Testis (tissue), 3 donors: ENCODE data around the gene ZNF394. TPM values are rescaled to one million over a fixed set of nuclear protein-coding genes. Genes with fewer than 3 reads are reported as not detected.
A peak's percentile ranks its signal among the peaks of the same experiment; 100 is the strongest.
"Not testable (repeated sequence)": the region's sequence is repeated elsewhere in the genome, so short reads cannot be mapped to it uniquely, and the experiment has no call there.

ENCODE experiments used
- DNase-seq: peaks from one replicate; pipeline ENCODE4 v3.0.0-alpha.2; 2019
- H3K27ac ChIP-seq, 2 donors: fragments of 200-600 bp; sonication (generic); one replicate each; pipeline ENCODE4 v1.5.1; 2019
- H3K27me3 ChIP-seq: fragments of 200-600 bp; sonication (generic); one replicate; pipeline ENCODE4 v1.5.1; 2019
- H3K36me3 ChIP-seq: fragments of 200-600 bp; sonication (generic); one replicate; pipeline ENCODE4 v1.5.1; 2017; ENCODE audit warnings: low read depth; ENCODE audit errors: missing control alignments
- H3K4me1 ChIP-seq: fragments of 200-600 bp; sonication (generic); one replicate; pipeline ENCODE4 v1.5.1; 2019
- H3K4me3 ChIP-seq, 2 donors: fragments of 200-600 bp; sonication (generic); one replicate each; pipeline ENCODE4 v1.5.1; 2017 to 2019
- H3K9me3 ChIP-seq: fragments of 200-600 bp; sonication (generic); one replicate; pipeline ENCODE4 v1.5.1; 2017
- CTCF ChIP-seq, 3 experiments: fragments of 450-650 bp in 2 of 3; fragments of 200-600 bp in 1 of 3; sonication (generic) in 1 of 3; IDR thresholded peaks; one replicate each; pipeline ENCODE4 v1.5.1; 2016 to 2019; ENCODE audit warnings: antibody characterized with exemption in 3 of 3, mild to moderate bottlenecking in 2 of 3, moderate library complexity in 1 of 3
- POLR2A ChIP-seq: fragments of 450-650 bp; IDR thresholded peaks from one replicate; pipeline ENCODE4 v1.6.1; 2017; ENCODE audit warnings: antibody characterized with exemption, mild to moderate bottlenecking, moderate library complexity
- WGBS, 2 donors: methylation state at CpG; one replicate each; pipeline ENCODE4 v1.1.5; 2018; 5-methylcytosine and 5-hydroxymethylcytosine counted together
- intact Hi-C: fragments of 100-400 bp; cut with DNase I; formaldehyde crosslinking; loops from one replicate; pipeline ENCODE4 v1.15.1; 2023; ENCODE audit warnings: low total_unique reads
- polyA plus RNA-seq: library from polyadenylated mRNA; stranded (reverse); fragments of 350-450 nt; fragmentation: Illumina TruSeq; extraction: RNeasy Lipid Tissue Mini Kit (QIAGEN cat#74804); gene quantifications from one replicate; pipeline ENCODE4 v1.2.3, GENCODE V29; 2014; ENCODE audit warnings: low read depth, low replicate concordance; ENCODE audit not compliant: insufficient read depth
- total RNA-seq, 2 donors: library from RNA; depleted of rRNA; stranded (reverse); fragments of >200 nt; gene quantifications; one replicate each; pipeline ENCODE4 v1.2.3, GENCODE V29; 2016

Gene ZNF394
- total and polyA plus RNA-seq, 3 donors from 2014 or later: 24.6 to 65.0 (median 45.3) TPM

- Histone ChIP-seq H3K4me3 (peak within 1 kb of the TSS; percentile 76 to 86), H3K4me1 (peaks cover 17% of the 10 kb centered on the region), H3K36me3 (no peaks in the 10 kb centered on the region), H3K27ac (peak within 1 kb of the TSS; percentile 94 to 96), H3K9me3 (no peaks in the 10 kb centered on the region), H3K27me3 (no peaks in the 10 kb centered on the region)
- intact Hi-C loops: loop anchor here (10.0 kb wide), 1 partner anchor 50 kb away; the partner anchor contains the start of genes FAM200A and ZNF655
- 1 to 4% methylated on average over 20 to 53 of the region's 53 CpGs for WGBS, 2 donors
- peak; percentile 99 for DNase-seq
- TF ChIP-seq CTCF (IDR thresholded peaks at IDR 0.05): no peak
- TF ChIP-seq POLR2A: no peak
Observed at GRCh38 chr7:99504603-99505323, 4.7 kb upstream of the ZNF394 start, which contains the start of gene ZKSCAN5. Gene ZKSCAN5 (plus strand): TSS chr7:99504662. CDS start chr7:99506045, 1,383 bp downstream.

GRCh38 chr7:99504281-99504602 lies 4.2 kb upstream of the ZNF394 start:
- WGBS, 2 donors: 7% methylated on average over 16 to 19 of the region's 19 CpGs
- Histone ChIP-seq H3K36me3 (no peaks in the 10 kb centered on the region), H3K27ac (peak overlapping the region; percentile 94 to 96), H3K9me3 (no peaks in the 10 kb centered on the region), H3K4me3 (peak overlapping the region; percentile 76 to 86), H3K27me3 (no peaks in the 10 kb centered on the region), H3K4me1 (peaks cover 17% of the 10 kb centered on the region)
- TF ChIP-seq POLR2A (no peak), CTCF (IDR thresholded peaks at IDR 0.05) (no peak)
- DNase-seq: no peak
- intact Hi-C loops: loop anchor here (10.0 kb wide), 1 partner anchor 51 kb away; the partner anchor contains the start of genes FAM200A and ZNF655

- intact Hi-C loops: loop anchor here (10.0 kb wide), 1 partner anchor 54 kb away; the partner anchor contains the start of genes FAM200A and ZNF655
- H3K9me3 ChIP-seq, H3K36me3 ChIP-seq, H3K27ac ChIP-seq, H3K27me3 ChIP-seq: not testable (repeated sequence)
- WGBS, 2 donors: 63 to 73% methylated on average over 12 of the region's 12 CpGs
- peaks cover 18% of the 10 kb centered on the region for H3K4me1 ChIP-seq
- peak; percentile 74 for DNase-seq
- H3K4me3 ChIP-seq: peak overlapping the region in 1 of 2 donors; percentile 96
Observed at GRCh38 chr7:99501236-99501635, 1.2 kb upstream of the ZNF394 start.

- H3K27me3 ChIP-seq: no peaks in the 10 kb centered on the region
- no peaks in the 10 kb centered on the region for H3K9me3 ChIP-seq
- 31 to 38% methylated on average over 16 of the region's 16 CpGs for WGBS, 2 donors
- intact Hi-C loops: loop anchor here (10.0 kb wide), 1 partner anchor 54 kb away; the partner anchor contains the start of genes FAM200A and ZNF655
- H3K4me1 ChIP-seq: peaks cover 12% of the 10 kb centered on the region
- H3K4me3 ChIP-seq: peak overlapping the region; percentile 83 to 96
- H3K36me3 ChIP-seq: no peaks in the 10 kb centered on the region
- TF ChIP-seq POLR2A: no peak
- no peak for TF ChIP-seq CTCF (IDR thresholded peaks at IDR 0.05)
- DNase-seq: no peak
- H3K27ac ChIP-seq: peak overlapping the region; percentile 86 to 91
Observed at GRCh38 chr7:99500637-99501009, 542 bp upstream of the ZNF394 start.

GRCh38 chr7:99499371-99499720 lies 735 bp downstream of the ZNF394 start:
- no peaks in the 10 kb centered on the region for H3K27me3 ChIP-seq
- no peaks in the 10 kb centered on the region for H3K9me3 ChIP-seq
- TF ChIP-seq CTCF (IDR thresholded peaks at IDR 0.05): no peak
- TF ChIP-seq POLR2A: no peak
- H3K36me3 ChIP-seq: no peaks in the 10 kb centered on the region
- peak overlapping the region; percentile 83 to 96 for H3K4me3 ChIP-seq
- H3K4me1 ChIP-seq: peaks cover 11% of the 10 kb centered on the region
- peak overlapping the region; percentile 86 to 91 for H3K27ac ChIP-seq
- 0 to 2% methylated on average over 14 of the region's 14 CpGs for WGBS, 2 donors
- no peak for DNase-seq
- intact Hi-C loops: no loop called here
